IMR-90 (cell line): ENCODE results near the gene CD72. TPM values are rescaled to one million over a fixed set of nuclear protein-coding genes. Genes with fewer than 3 reads are reported as not detected.
A peak's percentile ranks its signal among the peaks of the same experiment; 100 is the strongest.
"Not testable (repeated sequence)": the region's sequence is repeated elsewhere in the genome, so short reads cannot be mapped to it uniquely, and the experiment has no call there.

ENCODE experiments used
- ATAC-seq: fragments of 200-7000 bp; cut with Tn5 transposase; 2 replicates; pipeline ENCODE4 v1.9.1; 2020; ENCODE audit warnings: low read depth, mild to moderate bottlenecking, moderate library complexity
- BruUV-seq: library from RNA; stranded (reverse); fragments of 400-500 nt; replicated peaks from 2 replicates; lab custom pipeline; 2021; lab: Mats Ljungman, UMichigan
- CTCF ChIA-PET: fragments of 300-600 bp; formaldehyde crosslinking; extraction: SDS; loops from one replicate; lab custom pipeline; 2021; ENCODE audit warnings: antibody characterized with exemption; lab: Yijun Ruan, JAX
- POLR2A ChIA-PET: fragments of 300-600 bp; sonication (Branson Sonifier 250); formaldehyde crosslinking; loops from one replicate; lab custom pipeline; 2022; ENCODE audit warnings: antibody characterized with exemption; ENCODE audit not compliant: unreplicated experiment; lab: Charles Lee
- DNase-seq: peaks from one replicate; pipeline ENCODE4 v3.0.0; 2013
- H2AFZ ChIP-seq: replicated peaks from 2 replicates; pipeline ENCODE3; 2013; ENCODE audit warnings: low read length, mild to moderate bottlenecking; ENCODE audit not compliant: poor library complexity
- H2AK5ac ChIP-seq: 2 replicates; pipeline ENCODE4 v1.6.1; 2013; ENCODE audit warnings: low read depth, low read length, inconsistent platforms
- H2AK9ac ChIP-seq: replicated peaks from 2 replicates; pipeline ENCODE3; 2013; ENCODE audit warnings: mild to moderate bottlenecking, low read depth, low read length, moderate library complexity; ENCODE audit not compliant: poor library complexity
- H2BK120ac ChIP-seq: 2 replicates; pipeline ENCODE4 v1.6.1; 2013; ENCODE audit warnings: low read depth, low read length, inconsistent platforms
- H2BK15ac ChIP-seq: 3 replicates; pipeline ENCODE4 v1.6.1; 2013; ENCODE audit warnings: low read depth, low read length, inconsistent platforms
- H2BK20ac ChIP-seq: 2 replicates; pipeline ENCODE4 v1.6.1; 2013; ENCODE audit warnings: low read depth, mild to moderate bottlenecking, inconsistent platforms, low read length, moderate library complexity
- H2BK5ac ChIP-seq: 2 replicates; pipeline ENCODE4 v1.6.1; 2013; ENCODE audit warnings: mild to moderate bottlenecking, low read depth, low read length, inconsistent platforms; ENCODE audit not compliant: poor library complexity, severe bottlenecking
- H3K14ac ChIP-seq: replicated peaks from 2 replicates; pipeline ENCODE4 v1.6.1; 2013; ENCODE audit warnings: low read depth, low read length, inconsistent platforms
- H3K18ac ChIP-seq: 2 replicates; pipeline ENCODE4 v1.6.1; 2013; ENCODE audit warnings: low read depth, low read length, control low read depth
- H3K23ac ChIP-seq: 2 replicates; pipeline ENCODE4 v1.6.1; 2013; ENCODE audit warnings: low read depth, low read length, inconsistent platforms
- H3K27ac ChIP-seq: 2 replicates; pipeline ENCODE4 v1.5.1; 2013; ENCODE audit warnings: mild to moderate bottlenecking, control low read depth, low read length; ENCODE audit not compliant: insufficient read depth
- H3K27me3 ChIP-seq: 2 replicates; pipeline ENCODE4 v1.6.1; 2013; ENCODE audit warnings: low read length; ENCODE audit not compliant: control insufficient read depth, insufficient read depth
- H3K36me3 ChIP-seq: 2 replicates; pipeline ENCODE4 v1.6.1; 2013; ENCODE audit warnings: low read length, mixed read lengths; ENCODE audit not compliant: control insufficient read depth, insufficient read depth
- H3K4ac ChIP-seq: 2 replicates; pipeline ENCODE4 v1.6.1; 2013; ENCODE audit warnings: low read depth, low read length, inconsistent platforms
- H3K4me1 ChIP-seq: 2 replicates; pipeline ENCODE4 v1.6.1; 2013; ENCODE audit warnings: low read length, mixed read lengths; ENCODE audit not compliant: control insufficient read depth, insufficient read depth
- H3K4me2 ChIP-seq: 2 replicates; pipeline ENCODE4 v1.6.1; 2013; ENCODE audit warnings: low read depth, mild to moderate bottlenecking, control low read depth, low read length, moderate library complexity
- H3K4me3 ChIP-seq: 2 replicates; pipeline ENCODE4 v1.5.1; 2013; ENCODE audit warnings: low read depth, mild to moderate bottlenecking, control low read depth, low read length, moderate library complexity; ENCODE audit not compliant: insufficient read depth
- H3K56ac ChIP-seq: 2 replicates; pipeline ENCODE4 v1.6.1; 2013; ENCODE audit warnings: low read length, inconsistent platforms; ENCODE audit not compliant: insufficient read depth; ENCODE audit errors: extremely low read depth
- H3K79me1 ChIP-seq, 2 experiments: 2 replicates each; pipeline ENCODE4 v1.6.1; 2013; ENCODE audit warnings: low read length in 2 of 2, inconsistent platforms in 1 of 2, low read depth in 1 of 2
- H3K9ac ChIP-seq: 2 replicates; pipeline ENCODE4 v1.6.1; 2013; ENCODE audit warnings: low read depth, low read length, control low read depth
- H3K9me1 ChIP-seq: 2 replicates; pipeline ENCODE4 v1.6.1; 2013; ENCODE audit warnings: low read length, inconsistent platforms; ENCODE audit not compliant: insufficient read depth
- H3K9me3 ChIP-seq: 2 replicates; pipeline ENCODE4 v1.6.1; 2013; ENCODE audit warnings: low read length; ENCODE audit not compliant: control insufficient read depth, insufficient read depth
- H4K20me1 ChIP-seq: 2 replicates; pipeline ENCODE4 v1.6.1; 2013; ENCODE audit warnings: low read length, inconsistent platforms; ENCODE audit not compliant: insufficient read depth
- H4K5ac ChIP-seq: 2 replicates; pipeline ENCODE4 v1.6.1; 2013; ENCODE audit warnings: mild to moderate bottlenecking, low read depth, low read length, control low read depth
- H4K8ac ChIP-seq, 2 experiments: 2 replicates each; pipeline ENCODE4 v1.6.1; 2013; ENCODE audit warnings: low read depth in 2 of 2, low read length in 2 of 2, control low read depth in 1 of 2, inconsistent platforms in 1 of 2
- H4K91ac ChIP-seq: 2 replicates; pipeline ENCODE4 v1.6.1; 2013; ENCODE audit warnings: low read depth, low read length, inconsistent platforms; ENCODE audit not compliant: insufficient read depth
- FOS ChIP-seq: fragments of 150-350 bp; IDR thresholded peaks from 2 replicates; pipeline ENCODE4 v1.6.1; 2016; ENCODE audit warnings: low read depth, low read length
- MXI1 ChIP-seq: IDR thresholded peaks from 2 replicates; pipeline ENCODE4 v1.6.1; 2012; ENCODE audit warnings: low read depth, mild to moderate bottlenecking, low read length, moderate library complexity, borderline replicate concordance
- USF2 ChIP-seq: fragments of 150-350 bp; IDR thresholded peaks from 2 replicates; pipeline ENCODE4 v1.6.1; 2017; ENCODE audit warnings: mild to moderate bottlenecking, antibody characterized with exemption, low read length, low read depth
- WGBS, 2 experiments: methylation state at CpG; one replicate each; pipeline versions ENCODE4 v1.1.5 to v1.1.7; 2013; ENCODE audit warnings: missing lambda C conversion rate in 2 of 2; ENCODE audit not compliant: insufficient read length in 1 of 2; ENCODE audit errors: extremely low coverage in 2 of 2; 5-methylcytosine and 5-hydroxymethylcytosine counted together
- dilution Hi-C: fragments of 300-500 bp; cut with HindIII; formaldehyde crosslinking; loops from one replicate; pipeline ENCODE4 v1.14.3; 2018; ENCODE audit warnings: low sequenced_read_pairs; ENCODE audit not compliant: unreplicated experiment
- in situ Hi-C: fragments of 300-500 bp; cut with MboI; formaldehyde crosslinking; loops from 3 replicates; pipeline ENCODE4 v1.14.3; 2019; ENCODE audit warnings: low sequenced_read_pairs, inconsistent platforms, mixed read lengths
- intact Hi-C: fragments of 100-400 bp; cut with micrococcal nuclease; formaldehyde crosslinking; loops from 2 replicates; pipeline ENCODE4 v1.10.0; 2022
- polyA plus RNA-seq, 3 experiments: library from polyadenylated mRNA; depleted of rRNA; stranded (reverse); fragments of >200 nt; gene quantifications; 2 replicates each; pipeline ENCODE4 v1.2.3, GENCODE V29; 2012; ENCODE audit warnings: low replicate concordance in 1 of 3
- total RNA-seq: library from RNA; depleted of rRNA; stranded (reverse); fragments of >200 nt; gene quantifications from 2 replicates; pipeline ENCODE4 v1.2.3, GENCODE V29; 2012

Gene CD72
- total and polyA plus RNA-seq, 2 of the 4 experiments (the other 2 are of a cell fraction): 0.36 to 0.58 TPM

GRCh38 chr9:35646153-35646532 is 27.9 kb upstream of the CD72 start (continued):
- no peak for TF ChIP-seq USF2
- TF ChIP-seq MXI1: no peak
- TF ChIP-seq FOS: no peak

- H2BK5ac ChIP-seq, H3K9me3 ChIP-seq, H4K91ac ChIP-seq, H2BK20ac ChIP-seq, intact Hi-C loops, H3K56ac ChIP-seq, H3K9ac ChIP-seq, H3K14ac ChIP-seq, H3K36me3 ChIP-seq, H2BK120ac ChIP-seq, H3K4me2 ChIP-seq, H3K27ac ChIP-seq, H3K4me3 ChIP-seq, H3K9me1 ChIP-seq, H4K20me1 ChIP-seq, H3K79me1 ChIP-seq, H2AFZ ChIP-seq, dilution Hi-C loops, H2BK15ac ChIP-seq, ATAC-seq, H2AK9ac ChIP-seq, in situ Hi-C loops, H3K27me3 ChIP-seq, BruUV-seq, H3K23ac ChIP-seq, H2AK5ac ChIP-seq, DNase-seq, H3K4ac ChIP-seq, H3K4me1 ChIP-seq, H3K18ac ChIP-seq: not testable (repeated sequence)
- peak overlapping the region; percentile 32; the same call in 1 of the 2 replicates for H4K5ac ChIP-seq
- WGBS, 2 experiments: no CpG with 5 or more reads among the region's 10 CpGs
- H4K8ac ChIP-seq: peak overlapping the region in 1 of 2 experiments; percentile 88; a peak in 2 of 4 replicates
- ChIA-PET POLR2A (interaction anchor here (0.5 kb wide), 1 partner anchor 77 kb away, joined by 6 read pairs; no protein-coding TSS in a partner anchor), CTCF (interaction anchor here (1.3 to 2.6 kb wide), 3 partner anchors 12 to 34 kb away, joined by 4 to 19 read pairs (median 13); partner anchors contain the start of genes CCDC107 and RMRP)
Observed at GRCh38 chr9:35645736-35646135, 27.5 kb upstream of the CD72 start.
